ENCODE results near the gene ZFX. TPM values are rescaled to one million over a fixed set of nuclear protein-coding genes. Genes with fewer than 3 reads are reported as not detected.

The ZFX gene
- polyA plus RNA-seq, 4 donors, result 28.1 to 31.5 (median 30.5) TPM

DNA sequence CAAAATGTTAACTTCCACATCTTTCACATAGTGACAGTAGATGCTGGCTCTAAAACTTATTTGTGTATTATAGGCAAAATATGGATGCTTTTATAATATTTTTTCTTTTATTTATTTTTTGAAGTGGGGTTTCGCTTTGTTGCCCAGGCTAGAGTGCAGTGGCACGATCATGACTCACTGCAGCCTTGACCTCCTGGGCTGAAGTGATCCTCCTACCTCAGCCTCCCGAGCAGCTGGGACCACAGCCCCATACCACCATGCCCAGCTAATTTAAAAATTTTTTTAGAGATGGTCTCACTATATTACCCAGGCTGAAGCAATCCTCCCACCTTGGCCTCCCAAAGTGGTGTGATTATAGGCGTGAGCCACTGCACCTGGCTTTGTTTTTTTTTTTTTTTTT lies 48.6 kb downstream of the ZFX start:
- no peak for DNase-seq (ENCODE audit: low read depth in 4 of 4, low spot score in 3 of 4)

GRCh38 chrX:24200133-24200532 lies 50.6 kb downstream of the ZFX start:
- no peak for DNase-seq (ENCODE audit: low read depth in 4 of 4, low spot score in 3 of 4)

GRCh38 chrX:24201216-24201615 lies 51.7 kb downstream of the ZFX start:
- no peak for DNase-seq (ENCODE audit: low read depth in 4 of 4, low spot score in 3 of 4)

DNA sequence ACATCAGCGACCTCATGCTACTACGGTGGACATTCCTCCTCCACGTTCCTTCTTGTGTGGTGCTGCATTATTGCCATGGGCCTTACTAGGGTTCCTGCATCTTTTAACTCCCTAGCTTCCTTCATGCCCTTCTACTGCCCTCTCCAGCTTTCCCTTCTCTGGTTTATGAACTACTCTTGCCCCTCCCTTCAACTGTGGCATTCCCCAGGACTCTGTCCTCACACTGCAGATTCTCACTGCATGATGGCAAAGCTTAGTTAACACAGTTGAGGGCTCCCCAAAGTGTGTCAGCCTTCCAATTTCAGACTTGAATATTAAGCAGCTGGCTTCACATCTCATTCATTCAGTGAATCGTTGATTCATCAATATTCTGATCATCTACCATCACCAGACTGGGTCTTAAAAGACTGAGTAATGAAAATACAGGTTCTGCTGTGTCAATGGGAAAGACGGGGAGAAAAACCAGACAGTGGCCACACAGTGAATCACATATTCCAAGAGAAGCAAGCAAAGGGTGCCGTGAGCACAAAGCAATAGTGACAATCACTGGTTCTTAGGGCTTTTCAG lies 53.0 kb downstream of the ZFX start:
- DNase-seq (ENCODE audit: low read depth in 4 of 4, low spot score in 3 of 4), result no peak

DNA sequence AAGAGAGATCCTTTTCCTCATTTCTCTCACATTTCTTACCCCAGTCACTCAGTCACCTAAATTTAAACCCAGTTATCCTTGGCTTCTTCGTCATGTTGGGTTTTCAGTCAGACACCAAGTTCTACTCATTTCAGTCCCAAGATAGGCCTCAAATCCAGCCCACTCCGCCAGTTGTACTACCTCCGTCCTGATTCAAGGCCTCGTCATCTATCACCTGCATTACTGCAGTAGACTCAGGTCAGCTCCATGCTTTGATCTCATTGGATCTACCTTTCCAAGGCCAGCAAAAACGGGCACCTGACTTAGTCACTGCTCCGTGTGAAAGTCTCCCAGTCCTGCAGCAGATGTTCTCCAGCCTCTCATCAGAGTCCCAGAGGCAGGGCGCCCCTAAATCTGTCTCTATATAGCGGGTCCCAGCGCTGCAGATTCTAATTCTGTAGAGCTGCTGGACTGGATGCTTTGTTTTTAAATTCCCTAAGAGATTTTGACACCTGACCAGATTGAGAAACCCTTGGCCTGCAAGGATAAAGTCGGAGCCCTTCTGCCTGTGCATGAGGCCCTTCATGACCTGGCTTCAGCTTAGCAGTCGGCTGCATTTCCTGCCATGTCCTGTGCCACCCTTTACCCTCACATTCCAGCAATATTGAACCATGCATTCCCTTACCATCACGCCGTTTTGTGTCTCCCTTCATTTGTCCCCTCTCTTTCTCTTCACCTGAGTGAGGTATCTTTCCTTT lies 53.7 kb downstream of the ZFX start:
- no peak for DNase-seq (ENCODE audit: low read depth in 4 of 4, low spot score in 3 of 4)

DNA sequence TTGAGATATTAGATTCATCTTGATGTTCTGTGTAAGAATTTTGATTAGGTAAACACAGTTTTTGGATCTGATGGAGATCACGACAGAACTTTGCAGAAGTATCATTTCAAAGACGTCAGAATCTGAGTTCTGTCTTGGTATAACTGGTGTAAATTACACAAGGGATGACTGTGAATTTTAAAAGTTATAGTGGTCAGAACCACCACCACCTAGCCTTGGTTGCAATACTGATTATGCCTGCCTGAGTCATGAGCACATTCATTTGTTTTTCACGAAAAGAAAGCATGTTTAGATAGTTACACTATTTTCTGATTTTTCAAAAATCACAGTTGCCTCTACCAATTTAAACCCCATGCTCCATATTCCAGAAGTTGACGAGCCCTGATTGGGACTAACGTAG lies 54.8 kb downstream of the ZFX start:
- no peak for DNase-seq (ENCODE audit: low read depth in 4 of 4, low spot score in 3 of 4)

GRCh38 chrX:24204958-24205357 lies 55.4 kb downstream of the ZFX start:
- no peak for DNase-seq (ENCODE audit: low read depth in 4 of 4, low spot score in 3 of 4)

- no peak for DNase-seq (ENCODE audit: low read depth in 4 of 4, low spot score in 3 of 4)
Measured at GRCh38 chrX:24207826-24208225, 58.3 kb downstream of the ZFX start.

DNA sequence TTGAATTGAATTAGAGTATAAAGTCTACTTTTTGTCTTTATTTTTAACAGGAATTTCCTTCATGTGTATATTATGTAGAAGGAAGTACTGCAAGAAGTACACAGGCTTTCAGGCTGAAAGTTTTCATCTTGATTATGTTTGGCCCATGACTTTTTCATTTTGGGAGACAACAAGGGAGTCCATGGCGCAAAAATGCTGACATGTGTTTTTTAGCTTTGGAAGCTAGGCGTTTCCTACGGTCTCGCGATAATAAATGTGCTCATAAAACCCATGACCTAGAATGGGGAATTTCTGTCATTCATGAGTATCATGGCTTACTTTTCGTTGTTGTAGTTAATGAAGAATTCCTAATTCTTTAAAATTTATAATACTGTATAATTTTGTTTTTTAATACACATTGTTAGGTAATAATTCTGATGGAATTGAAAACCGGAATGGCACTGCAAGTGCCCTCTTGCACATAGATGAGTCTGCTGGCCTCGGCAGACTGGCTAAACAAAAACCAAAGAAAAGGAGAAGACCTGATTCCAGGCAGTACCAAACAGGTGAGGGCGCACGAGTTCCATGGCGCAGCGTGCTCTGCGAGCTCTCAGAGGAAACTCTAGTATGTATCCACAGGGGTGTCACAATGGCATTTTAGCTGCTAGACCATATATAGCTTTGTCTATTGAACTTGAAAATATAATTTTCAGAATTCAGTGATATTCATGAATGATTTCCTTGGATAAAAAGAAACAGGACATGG lies 59.1 kb downstream of the ZFX start:
- DNase-seq (ENCODE audit: low read depth in 4 of 4, low spot score in 3 of 4), result no peak

DNA sequence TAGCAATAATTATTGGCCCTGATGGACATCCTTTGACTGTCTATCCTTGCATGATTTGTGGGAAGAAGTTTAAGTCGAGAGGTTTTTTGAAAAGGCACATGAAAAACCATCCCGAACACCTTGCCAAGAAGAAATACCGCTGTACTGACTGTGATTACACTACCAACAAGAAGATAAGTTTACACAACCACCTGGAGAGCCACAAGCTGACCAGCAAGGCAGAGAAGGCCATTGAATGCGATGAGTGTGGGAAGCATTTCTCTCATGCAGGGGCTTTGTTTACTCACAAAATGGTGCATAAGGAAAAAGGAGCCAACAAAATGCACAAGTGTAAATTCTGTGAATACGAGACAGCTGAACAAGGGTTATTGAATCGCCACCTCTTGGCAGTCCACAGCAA lies 60.7 kb downstream of the ZFX start:
- no peak for DNase-seq (ENCODE audit: low read depth in 4 of 4, low spot score in 3 of 4)

DNA sequence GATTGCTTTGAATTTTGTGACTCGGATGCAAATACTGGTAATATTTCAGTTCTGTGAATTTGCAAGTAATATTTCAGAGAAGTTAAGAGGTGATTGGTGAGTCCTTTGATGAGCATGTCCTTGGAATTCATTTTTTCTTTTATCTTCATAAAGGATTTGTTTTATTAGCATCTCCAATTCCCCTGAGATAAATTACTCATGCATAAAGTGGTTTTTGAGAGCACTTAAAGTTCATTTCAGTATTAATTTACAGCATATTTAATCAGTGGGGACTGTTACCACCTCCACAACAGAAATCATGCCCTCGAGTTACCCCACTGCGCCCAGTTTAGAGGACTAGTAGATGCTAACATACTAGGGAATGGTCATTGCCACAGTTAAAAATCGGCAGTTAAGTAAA lies 65.0 kb downstream of the ZFX start:
- no peak for DNase-seq (ENCODE audit: low read depth in 4 of 4, low spot score in 3 of 4)

GRCh38 chrX:24215272-24215671 lies 65.7 kb downstream of the ZFX start:
- DNase-seq (ENCODE audit: low read depth in 4 of 4, low spot score in 3 of 4), result no peak

GRCh38 chrX:24216037-24216436 lies 66.5 kb downstream of the ZFX start:
- no peak for DNase-seq (ENCODE audit: low read depth in 4 of 4, low spot score in 3 of 4)

- DNase-seq (ENCODE audit: low read depth in 4 of 4, low spot score in 3 of 4), result no peak
Measured at GRCh38 chrX:24216827-24217226, 67.3 kb downstream of the ZFX start.

DNA sequence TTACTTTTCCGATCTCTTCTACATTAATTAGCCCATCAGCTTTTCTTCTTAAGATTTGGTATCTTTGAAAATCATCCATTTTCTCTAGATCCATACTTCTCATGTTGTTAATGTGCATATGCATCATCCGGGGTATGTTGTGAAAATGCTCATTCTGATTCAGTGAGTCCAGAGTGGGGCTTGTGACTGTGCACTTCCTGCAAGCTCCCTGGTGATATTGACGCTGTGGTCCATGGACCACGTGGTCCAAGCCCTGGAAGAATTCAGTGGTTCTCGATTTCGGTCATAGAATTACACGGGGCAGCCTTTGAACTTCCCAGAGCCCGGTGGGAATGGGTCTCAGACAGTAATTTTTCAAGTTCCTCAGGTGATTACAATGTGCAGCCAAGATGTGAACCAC lies 69.8 kb downstream of the ZFX start:
- DNase-seq (ENCODE audit: low read depth in 4 of 4, low spot score in 3 of 4), result no peak

GRCh38 chrX:24221872-24222271 lies 72.3 kb downstream of the ZFX start:
- DNase-seq (ENCODE audit: low read depth in 4 of 4, low spot score in 3 of 4), result no peak

- no peak for DNase-seq (ENCODE audit: low read depth in 4 of 4, low spot score in 3 of 4)
Measured at GRCh38 chrX:24225265-24225664, 75.7 kb downstream of the ZFX start.

GRCh38 chrX:24226176-24226575 lies 76.6 kb downstream of the ZFX start:
- no peak for DNase-seq (ENCODE audit: low read depth in 4 of 4, low spot score in 3 of 4)

DNA sequence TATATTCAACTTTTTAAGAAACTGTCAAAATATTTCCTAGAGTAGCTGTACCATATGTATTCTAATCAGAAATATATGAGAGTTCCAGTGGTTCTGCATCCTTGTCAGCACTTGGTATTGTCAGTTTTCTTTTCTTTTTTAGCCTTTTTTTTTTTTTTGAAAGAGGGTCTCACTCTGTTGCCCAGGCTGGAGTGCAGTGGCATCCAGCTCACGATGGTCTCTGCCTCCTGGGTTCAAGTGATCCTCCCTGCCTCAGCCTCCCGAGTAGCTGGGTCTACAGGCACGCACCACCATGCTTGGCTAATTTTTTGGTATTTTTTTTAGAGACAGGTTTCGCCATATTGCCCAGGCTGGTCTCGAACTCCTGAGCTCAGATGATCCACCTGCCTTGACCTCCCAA lies 79.1 kb downstream of the ZFX start:
- DNase-seq (ENCODE audit: low read depth in 4 of 4, low spot score in 3 of 4), result no peak

GRCh38 chrX:24229400-24229879 lies 79.9 kb downstream of the ZFX start:
- DNase-seq (ENCODE audit: low read depth in 4 of 4, low spot score in 3 of 4), result no peak

GRCh38 chrX:24229976-24230375 lies 80.4 kb downstream of the ZFX start:
- no peak for DNase-seq (ENCODE audit: low read depth in 4 of 4, low spot score in 3 of 4)

DNA sequence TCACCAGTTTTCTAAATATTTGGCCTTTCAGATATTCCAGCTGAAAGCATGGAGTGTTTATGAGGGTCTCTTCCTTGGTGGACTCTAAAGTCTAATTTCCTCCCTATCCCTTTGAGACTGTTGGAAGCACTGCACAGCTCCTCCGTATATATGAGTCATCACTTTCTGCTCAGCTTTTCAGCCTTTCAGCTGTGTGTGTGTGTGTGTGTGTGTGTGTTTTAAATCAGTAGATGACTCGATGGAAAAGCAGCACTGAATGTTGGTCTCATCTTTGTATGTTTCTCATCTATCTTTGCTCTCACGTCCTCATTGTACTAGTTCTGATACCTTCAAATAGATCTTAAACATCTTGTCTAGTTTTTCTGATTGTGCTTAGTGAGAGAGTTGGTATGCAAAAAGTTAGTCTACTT lies 81.6 kb downstream of the ZFX start:
- no peak for DNase-seq (ENCODE audit: low read depth in 4 of 4, low spot score in 3 of 4)

All from left renal pelvis (tissue), 4 donors.